Calu3 (cell line): ENCODE results near the gene ST14. TPM values are rescaled to one million over a fixed set of nuclear protein-coding genes. Genes with fewer than 3 reads are reported as not detected.

Experiments
- BruUV-seq: library from RNA; stranded (reverse); fragments of 400-500 nt; replicated peaks from 2 replicates; lab custom pipeline; 2021; lab: Mats Ljungman, UMichigan
- CTCF ChIA-PET: fragments of 300-600 bp; sonication (Branson Sonifier 250); formaldehyde crosslinking; loops from one replicate; lab custom pipeline; 2022; ENCODE audit warnings: antibody characterized with exemption; lab: Charles Lee
- DNase-seq: peaks from one replicate; pipeline ENCODE4 v3.0.0; 2022
- H3K27ac Mint-ChIP-seq: one replicate; pipeline ENCODE4 v1.8.0; 2022; ENCODE audit warnings: mixed read lengths; ENCODE audit not compliant: unreplicated experiment
- H3K27me3 Mint-ChIP-seq: one replicate; pipeline ENCODE4 v1.8.0; 2022; ENCODE audit warnings: mixed read lengths; ENCODE audit not compliant: unreplicated experiment
- H3K36me3 Mint-ChIP-seq: one replicate; pipeline ENCODE4 v1.8.0; 2022; ENCODE audit warnings: mild to moderate bottlenecking, moderate library complexity, mixed read lengths; ENCODE audit not compliant: insufficient read depth, unreplicated experiment
- H3K4me1 Mint-ChIP-seq: one replicate; pipeline ENCODE4 v1.8.0; 2022; ENCODE audit warnings: mild to moderate bottlenecking, low read depth, mixed read lengths; ENCODE audit not compliant: unreplicated experiment
- H3K4me3 Mint-ChIP-seq: one replicate; pipeline ENCODE4 v1.8.0; 2022; ENCODE audit warnings: mild to moderate bottlenecking, low read depth, moderate library complexity, mixed read lengths; ENCODE audit not compliant: unreplicated experiment
- H3K9me3 Mint-ChIP-seq: one replicate; pipeline ENCODE4 v1.8.0; 2022; ENCODE audit warnings: low read depth, mixed read lengths; ENCODE audit not compliant: unreplicated experiment
- CTCF ChIP-seq: fragments of 200-600 bp; IDR thresholded peaks from one replicate; pipeline ENCODE4 v1.8.0; 2022; ENCODE audit warnings: antibody characterized with exemption; ENCODE audit not compliant: unreplicated experiment
- intact Hi-C: fragments of 100-400 bp; cut with micrococcal nuclease; formaldehyde crosslinking; loops from one replicate; pipeline ENCODE4 v1.10.0; 2022; ENCODE audit not compliant: unreplicated experiment
- total RNA-seq: library from RNA; stranded (reverse); gene quantifications from 2 replicates; pipeline ENCODE4 v1.2.3, GENCODE V29; 2022

Gene ST14
- total RNA-seq, 1 experiment from 2014 or later: 153 TPM

- no peak overlapping the region for H3K27ac Mint-ChIP-seq
- no TSS peak for BruUV-seq
- no peaks in the 10 kb centered on the region for H3K27me3 Mint-ChIP-seq
- H3K4me3 Mint-ChIP-seq: no peak overlapping the region
- TF ChIP-seq CTCF: no peak
- H3K36me3 Mint-ChIP-seq: peaks cover 38% of the 10 kb centered on the region
- intact Hi-C loops: no loop called here
- DNase-seq: no peak
- H3K4me1 Mint-ChIP-seq: no peaks in the 10 kb centered on the region
- H3K9me3 Mint-ChIP-seq: no peaks in the 10 kb centered on the region
- CTCF ChIA-PET: no interaction called here
Measured at GRCh38 chr11:130133716-130134115, 25.9 kb upstream of the ST14 start.

- Mint-ChIP-seq H3K4me3 (no peak overlapping the region), H3K36me3 (peaks cover 33% of the 10 kb centered on the region), H3K27ac (no peak overlapping the region), H3K27me3 (no peaks in the 10 kb centered on the region), H3K4me1 (no peaks in the 10 kb centered on the region), H3K9me3 (no peaks in the 10 kb centered on the region)
- BruUV-seq: no TSS peak
- intact Hi-C loops: no loop called here
- TF ChIP-seq CTCF: no peak
- CTCF ChIA-PET: interaction anchor here (1.6 kb wide), 1 partner anchor 10 kb away, joined by 6 read pairs; no protein-coding TSS in a partner anchor
- no peak for DNase-seq
Measured at GRCh38 chr11:130136107-130136506, 23.5 kb upstream of the ST14 start.

GRCh38 chr11:130137999-130138398 is 21.6 kb upstream of the ST14 start:
- no peak for DNase-seq
- Mint-ChIP-seq H3K27ac (no peak overlapping the region), H3K4me3 (no peak overlapping the region), H3K36me3 (peaks cover 32% of the 10 kb centered on the region), H3K9me3 (no peaks in the 10 kb centered on the region), H3K4me1 (no peaks in the 10 kb centered on the region), H3K27me3 (no peaks in the 10 kb centered on the region)
- CTCF ChIA-PET: no interaction called here
- BruUV-seq: no TSS peak
- TF ChIP-seq CTCF: no peak
- intact Hi-C loops: no loop called here

- H3K36me3 Mint-ChIP-seq: peaks cover 29% of the 10 kb centered on the region
Measured at GRCh38 chr11:130139401-130139800, 20.2 kb upstream of the ST14 start.

More at GRCh38 chr11:130139401-130139800, 20.2 kb upstream of the ST14 start:
- no TSS peak for BruUV-seq
- H3K27ac Mint-ChIP-seq: no peak overlapping the region
- H3K27me3 Mint-ChIP-seq: no peaks in the 10 kb centered on the region
- H3K4me3 Mint-ChIP-seq: no peak overlapping the region
- no peak for TF ChIP-seq CTCF
- H3K4me1 Mint-ChIP-seq: peaks cover 6% of the 10 kb centered on the region
- no peak for DNase-seq
- intact Hi-C loops: no loop called here
- CTCF ChIA-PET: no interaction called here
- no peaks in the 10 kb centered on the region for H3K9me3 Mint-ChIP-seq
